SU-DHL-6 (cell line): ENCODE results near the gene CDH10.

Experiments
- CTCF ChIP-seq: fragments of 200-600 bp; sonication (generic); IDR thresholded peaks from one replicate; pipeline ENCODE4 v1.5.1; 2017; ENCODE audit warnings: antibody characterized with exemption, mild to moderate bottlenecking, low read length, moderate library complexity; ENCODE audit not compliant: insufficient read depth, poor library complexity, severe bottlenecking
- EZH2phosphoT487 ChIP-seq: fragments of 200-600 bp; sonication (generic), shearing (Covaris generic); conservative IDR thresholded peaks from 2 replicates; pipeline ENCODE4 v1.6.1; 2018; ENCODE audit warnings: mild to moderate bottlenecking, antibody characterized with exemption, low read length, moderate library complexity, mixed read lengths

GRCh38 chr5:24595329-24595728 is 49.4 kb downstream of the CDH10 start:
- TF ChIP-seq CTCF (no peak), EZH2phosphoT487 (no peak)
